Measurements from ENCODE around the gene SUPT7L. TPM values are rescaled to one million over a fixed set of nuclear protein-coding genes. Genes with fewer than 3 reads are reported as not detected.
"Not testable (repeated sequence)": the region's sequence is repeated elsewhere in the genome, so short reads cannot be mapped to it uniquely, and the experiment has no call there.

The SUPT7L gene
- total RNA-seq, 1 donor from 2014 or later, result 26.3 TPM

- ATAC-seq (no peak), DNase-seq (ENCODE audit: missing footprints) (no peak)
- intact Hi-C loops (cut with DNase I), result no loop called here
Observed at GRCh38 chr2:27651056-27651455, 12.4 kb downstream of the SUPT7L start.

GRCh38 chr2:27647737-27648136, 15.7 kb downstream of the SUPT7L start:
- intact Hi-C loops (cut with DNase I), result no loop called here
- ATAC-seq (no peak), DNase-seq (ENCODE audit: missing footprints) (no peak)

GRCh38 chr2:27647289-27647688, 16.1 kb downstream of the SUPT7L start:
- intact Hi-C loops (cut with DNase I), result no loop called here
- DNase-seq (ENCODE audit: missing footprints), result no peak
- no peak for ATAC-seq

- ATAC-seq (no peak), DNase-seq (ENCODE audit: missing footprints) (no peak)
- intact Hi-C loops (cut with DNase I), result no loop called here
Observed at GRCh38 chr2:27645197-27645596, 18.2 kb downstream of the SUPT7L start.

- intact Hi-C loops (cut with DNase I), result no loop called here
- no peak for DNase-seq (ENCODE audit: missing footprints)
- no peak for ATAC-seq
Observed at GRCh38 chr2:27640722-27641245, 22.6 kb downstream of the SUPT7L start.

- intact Hi-C loops (cut with DNase I), result no loop called here
- no peak for ATAC-seq
- DNase-seq (ENCODE audit: missing footprints), result no peak
Observed at GRCh38 chr2:27638709-27639108, 24.7 kb downstream of the SUPT7L start.

GRCh38 chr2:27638037-27638637, 25.3 kb downstream of the SUPT7L start:
- intact Hi-C loops (cut with DNase I), result no loop called here
- no peak for DNase-seq (ENCODE audit: missing footprints)
- no peak for ATAC-seq

GRCh38 chr2:27636766-27637165, 26.6 kb downstream of the SUPT7L start:
- ATAC-seq (no peak), DNase-seq (ENCODE audit: missing footprints) (no peak)
- intact Hi-C loops (cut with DNase I), result no loop called here

- intact Hi-C loops (cut with DNase I), result no loop called here
- ATAC-seq (no peak), DNase-seq (ENCODE audit: missing footprints) (no peak)
Observed at GRCh38 chr2:27634291-27634690, 29.1 kb downstream of the SUPT7L start.

GRCh38 chr2:27630257-27630656, 33.2 kb downstream of the SUPT7L start:
- ATAC-seq; intact Hi-C loops (cut with DNase I): not testable (repeated sequence)

GRCh38 chr2:27628767-27629709, 34.4 kb downstream of the SUPT7L start, which contains the start of the genes CCDC121 and GPN1:
TSS of gene CCDC121 (minus strand) at chr2:27629012. CDS start at chr2:27627799, 1,213 bp downstream.
TSS of gene GPN1 (plus strand) at chr2:27629050. CDS start at chr2:27629059, 9 bp downstream.
- peak; percentile 93 for DNase-seq (ENCODE audit: missing footprints)
- peak; percentile 97 for ATAC-seq
- intact Hi-C loops (cut with DNase I), result no loop called here

More at GRCh38 chr2:27630257-27630656, 33.2 kb downstream of the SUPT7L start:
- not testable (repeated sequence) for DNase-seq (ENCODE audit: missing footprints)

- DNase-seq (ENCODE audit: missing footprints) (no peak), ATAC-seq (peak; percentile 36)
- intact Hi-C loops (cut with DNase I), result no loop called here
Observed at GRCh38 chr2:27627963-27628766, 35.2 kb downstream of the SUPT7L start.

- DNase-seq (ENCODE audit: missing footprints); ATAC-seq; intact Hi-C loops (cut with DNase I): not testable (repeated sequence)
Observed at GRCh38 chr2:27626921-27627320, 36.5 kb downstream of the SUPT7L start.

GRCh38 chr2:27626323-27626722, 37.1 kb downstream of the SUPT7L start:
- intact Hi-C loops (cut with DNase I); DNase-seq (ENCODE audit: missing footprints); ATAC-seq: not testable (repeated sequence)

- intact Hi-C loops (cut with DNase I), result no loop called here
- no peak for ATAC-seq
- DNase-seq (ENCODE audit: missing footprints), result no peak
Observed at GRCh38 chr2:27624943-27625342, 38.5 kb downstream of the SUPT7L start.

- ATAC-seq (no peak), DNase-seq (ENCODE audit: missing footprints) (no peak)
- intact Hi-C loops (cut with DNase I), result no loop called here
Observed at GRCh38 chr2:27622921-27623384, 40.5 kb downstream of the SUPT7L start.

- intact Hi-C loops (cut with DNase I), result no loop called here
- DNase-seq (ENCODE audit: missing footprints) (no peak), ATAC-seq (no peak)
Observed at GRCh38 chr2:27621524-27621923, 41.9 kb downstream of the SUPT7L start.

- DNase-seq (ENCODE audit: missing footprints), result no peak
- ATAC-seq, result no peak
- intact Hi-C loops (cut with DNase I), result no loop called here
Observed at GRCh38 chr2:27615316-27615715, 48.1 kb downstream of the SUPT7L start.

GRCh38 chr2:27613985-27614384, 49.4 kb downstream of the SUPT7L start:
- intact Hi-C loops (cut with DNase I), result no loop called here
- DNase-seq (ENCODE audit: missing footprints) (no peak), ATAC-seq (no peak)
